GM12874 (cell line): ENCODE results near the gene CTIF.

Experiments
- CTCF ChIP-seq: IDR thresholded peaks from 2 replicates; pipeline ENCODE4 v1.5.1; 2011; ENCODE audit warnings: low read depth, mild to moderate bottlenecking, control low read depth, low read length, moderate library complexity; ENCODE audit not compliant: insufficient read depth

Gene CTIF

GRCh38 chr18:48655508-48655907 lies 116.7 kb downstream of the CTIF start:
- TF ChIP-seq CTCF: no peak

- no peak for TF ChIP-seq CTCF
Observed at GRCh38 chr18:48656176-48656575, 117.3 kb downstream of the CTIF start.

GRCh38 chr18:48656582-48656981 lies 117.8 kb downstream of the CTIF start:
- no peak for TF ChIP-seq CTCF

DNA sequence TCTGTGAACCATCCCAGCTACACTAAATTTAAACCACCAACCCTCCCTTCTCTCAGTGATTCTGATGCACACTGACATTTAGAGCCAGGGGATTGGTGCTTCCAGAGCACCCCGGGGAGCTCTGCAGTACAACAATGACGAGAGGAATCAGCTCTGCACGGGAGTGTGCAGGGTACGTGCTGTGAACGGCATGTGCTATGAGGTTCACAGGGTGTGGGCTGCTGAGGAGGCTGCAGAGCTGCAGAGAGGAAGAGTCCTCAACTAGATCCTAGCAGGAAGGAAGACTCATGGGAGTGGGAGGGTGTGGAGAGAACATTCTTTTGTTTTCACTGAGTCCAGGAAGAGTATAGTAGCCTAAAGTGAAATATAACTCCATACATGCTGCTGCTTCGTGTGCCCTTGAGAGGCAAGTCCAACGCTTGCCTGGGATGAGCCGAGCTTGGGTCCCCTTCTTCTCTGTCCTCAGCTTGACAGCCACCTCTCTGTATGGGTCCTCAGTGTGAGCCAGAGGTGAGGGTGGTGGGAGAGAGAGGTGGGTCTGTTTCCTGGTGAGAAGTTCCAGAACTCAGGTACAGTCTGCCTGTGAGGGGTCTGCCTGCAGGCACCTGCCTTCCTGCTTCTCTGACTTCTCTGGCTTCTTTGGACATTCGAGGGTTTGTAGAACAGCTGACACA lies 118.8 kb downstream of the CTIF start:
- no peak for TF ChIP-seq CTCF

- no peak for TF ChIP-seq CTCF
Observed at GRCh38 chr18:48658721-48659120, 119.9 kb downstream of the CTIF start.

DNA sequence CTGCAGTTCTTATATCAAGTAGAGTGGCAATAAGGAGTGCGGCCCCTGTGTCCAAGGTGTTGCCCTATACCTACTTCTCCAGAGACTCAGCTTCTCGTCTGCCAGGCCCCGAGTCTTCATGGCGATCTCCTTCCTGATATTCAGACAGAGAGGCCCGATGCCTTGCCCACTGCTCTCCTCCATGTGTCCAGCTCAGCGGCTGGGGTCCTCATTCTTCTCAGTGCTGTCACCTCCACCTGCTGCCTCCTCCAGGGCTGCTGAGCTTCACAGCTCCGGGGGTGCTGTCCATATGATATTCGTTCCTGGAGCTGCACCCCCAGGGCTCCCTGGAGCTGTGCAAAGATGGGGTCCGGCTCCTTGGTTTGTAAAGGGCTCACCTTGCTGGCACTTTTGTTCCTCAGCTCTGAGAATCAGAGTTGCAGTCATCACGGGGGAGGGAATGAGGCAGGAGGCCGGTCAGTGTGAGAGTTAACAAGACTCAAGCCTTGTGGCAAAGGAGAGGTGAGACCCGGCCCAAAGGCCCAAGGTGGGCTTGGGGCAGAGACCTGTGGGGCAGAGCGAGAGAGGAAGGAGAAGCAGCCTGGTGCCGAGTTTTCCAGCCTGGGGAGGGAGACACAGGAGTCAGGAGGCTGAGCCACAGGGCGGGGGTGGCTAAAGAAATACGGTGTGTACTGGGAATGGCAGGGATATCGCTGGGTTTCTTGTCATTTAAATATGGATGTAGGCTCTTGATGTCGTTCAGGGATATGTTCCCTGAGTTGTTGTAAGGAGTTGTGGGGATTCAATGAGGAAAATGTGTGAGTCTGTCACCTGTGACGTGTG lies 120.6 kb downstream of the CTIF start:
- TF ChIP-seq CTCF: no peak

GRCh38 chr18:48660346-48661228 lies 121.8 kb downstream of the CTIF start:
- TF ChIP-seq CTCF: no peak
